ENCODE data around the gene BEX5. TPM values are rescaled to one million over a fixed set of nuclear protein-coding genes. Genes with fewer than 3 reads are reported as not detected.
"Not testable (repeated sequence)": the region's sequence is repeated elsewhere in the genome, so short reads cannot be mapped to it uniquely, and the experiment has no call there.

BEX5 gene
- total RNA-seq (0.09 TPM), polyA plus RNA-seq (ENCODE audit: insufficient read depth in 1 of 8, insufficient read length in 8 of 8, low replicate concordance in 1 of 8) (1 to 10 TPM in 1 of 8 donors, under 1 TPM in 2, not detected in 5; 0.21 to 1.3 (median 0.30) TPM)
- long read RNA-seq, donor 1, partial matches to known transcripts, result 0 of 1 reads
- long read RNA-seq, donor 1, other reads (novel, unspliced or antisense), result 0 of 1 reads
- long read RNA-seq, donor 2, result 0 reads
- long read RNA-seq, donor 3, result 0 reads
- long read RNA-seq, donor 4, result 0 reads
- long read RNA-seq, donor 5, partial matches to known transcripts, result 0 of 1 reads
- long read RNA-seq, donor 5, other reads (novel, unspliced or antisense), result 0 of 1 reads
- long read RNA-seq, donor 6, partial matches to known transcripts, result 0 of 1 reads
- long read RNA-seq, donor 6, other reads (novel, unspliced or antisense), result 0 of 1 reads
- long read RNA-seq, donor 7, result 0 reads
- long read RNA-seq, donor 8, result 0 reads
- long read RNA-seq, donor 9, result 0 reads
- long read RNA-seq, donor 10, partial matches to known transcripts, result 0 of 1 reads
- long read RNA-seq, donor 10, other reads (novel, unspliced or antisense), result 0 of 1 reads
- long read RNA-seq, donor 11, result 0 reads

DNA sequence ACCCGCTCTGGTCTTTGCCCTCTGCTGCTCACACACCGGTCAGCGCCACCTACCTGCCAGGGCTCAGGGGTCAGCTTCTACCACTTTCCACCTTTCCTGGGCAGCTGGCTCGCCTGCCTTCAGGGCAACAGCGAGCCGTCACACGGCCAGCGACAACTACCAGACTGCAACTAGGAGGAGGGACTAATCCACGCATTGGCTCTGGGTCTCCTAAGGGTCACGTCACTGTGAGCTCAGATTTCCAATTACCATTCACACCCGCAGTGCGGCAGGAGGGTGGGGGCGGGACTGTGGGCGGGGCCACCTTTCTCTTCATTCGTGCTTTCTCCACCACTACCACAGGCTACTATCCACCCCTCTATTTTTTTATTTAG lies at the start of gene BEX5:
BEX5 (minus strand) TSS at position 172 of the 374 bp plus-strand sequence. CDS start 1,712 bp downstream, outside the sequence.
- WGBS (ENCODE audit: insufficient coverage), result 28% methylated on average over 13 of the region's 15 CpGs
- H3K4me1 ChIP-seq (ENCODE audit: control insufficient read depth, insufficient read depth, low read length), result no peaks in the 10 kb centered on the region
- H3K36me3 ChIP-seq (ENCODE audit: control insufficient read depth, insufficient read depth, low read length), result no peaks in the 10 kb centered on the region
- H3K9me3 ChIP-seq (replicated peaks; ENCODE audit: control insufficient read depth, low read depth, low read length), result no peaks in the 10 kb centered on the region
- peaks cover 21% of the 10 kb centered on the region for H3K27me3 ChIP-seq (ENCODE audit: control insufficient read depth, insufficient read depth, low read length)
- DNase-seq, result peak; percentile 17
- H3K4me3 ChIP-seq (ENCODE audit: low read length), result peak within 1 kb of the TSS; percentile 10
- no peak within 1 kb of the TSS for H3K27ac ChIP-seq (ENCODE audit: low read length)

GRCh38 chrX:102185967-102186720 lies 30.4 kb upstream of the BEX5 start:
- 57% methylated on average over 3 of the region's 7 CpGs for WGBS (ENCODE audit: insufficient coverage)
- no peak overlapping the region for H3K27ac ChIP-seq (ENCODE audit: low read length)
- H3K9me3 ChIP-seq (replicated peaks; ENCODE audit: control insufficient read depth, low read depth, low read length), result peaks cover 6% of the 10 kb centered on the region
- H3K4me3 ChIP-seq (ENCODE audit: low read length), result no peak overlapping the region
- H3K36me3 ChIP-seq (ENCODE audit: control insufficient read depth, insufficient read depth, low read length), result no peaks in the 10 kb centered on the region
- DNase-seq, result no peak
- H3K27me3 ChIP-seq (ENCODE audit: control insufficient read depth, insufficient read depth, low read length), result peaks cover 4% of the 10 kb centered on the region
- no peaks in the 10 kb centered on the region for H3K4me1 ChIP-seq (ENCODE audit: control insufficient read depth, insufficient read depth, low read length)

GRCh38 chrX:102154900-102155805 lies 624 bp downstream of the BEX5 start:
- 53% methylated on average over 11 of the region's 32 CpGs for WGBS (ENCODE audit: insufficient coverage)
- Histone ChIP-seq H3K27ac (ENCODE audit: low read length) (no peak overlapping the region), H3K36me3 (ENCODE audit: control insufficient read depth, insufficient read depth, low read length) (no peaks in the 10 kb centered on the region), H3K4me3 (ENCODE audit: low read length) (peak overlapping the region; percentile 10), H3K9me3 (replicated peaks; ENCODE audit: control insufficient read depth, low read depth, low read length) (no peaks in the 10 kb centered on the region), H3K27me3 (ENCODE audit: control insufficient read depth, insufficient read depth, low read length) (peaks cover 21% of the 10 kb centered on the region), H3K4me1 (ENCODE audit: control insufficient read depth, insufficient read depth, low read length) (no peaks in the 10 kb centered on the region)
- DNase-seq, result no peak

GRCh38 chrX:102154218-102154860 lies 1.4 kb downstream of the BEX5 start:
- Histone ChIP-seq H3K4me3 (ENCODE audit: low read length) (no peak overlapping the region), H3K27me3 (ENCODE audit: control insufficient read depth, insufficient read depth, low read length) (peaks cover 21% of the 10 kb centered on the region), H3K27ac (ENCODE audit: low read length) (no peak overlapping the region), H3K36me3 (ENCODE audit: control insufficient read depth, insufficient read depth, low read length) (no peaks in the 10 kb centered on the region), H3K9me3 (replicated peaks; ENCODE audit: control insufficient read depth, low read depth, low read length) (no peaks in the 10 kb centered on the region), H3K4me1 (ENCODE audit: control insufficient read depth, insufficient read depth, low read length) (no peaks in the 10 kb centered on the region)
- WGBS (ENCODE audit: insufficient coverage), result 10% methylated on average over 8 of the region's 11 CpGs
- DNase-seq, result no peak

- peaks cover 24% of the 10 kb centered on the region for H3K27me3 ChIP-seq (ENCODE audit: control insufficient read depth, insufficient read depth, low read length)
- not testable (repeated sequence) for H3K4me3 ChIP-seq (ENCODE audit: low read length); H3K27ac ChIP-seq (ENCODE audit: low read length); DNase-seq; H3K9me3 ChIP-seq (replicated peaks; ENCODE audit: control insufficient read depth, low read depth, low read length); H3K36me3 ChIP-seq (ENCODE audit: control insufficient read depth, insufficient read depth, low read length); H3K4me1 ChIP-seq (ENCODE audit: control insufficient read depth, insufficient read depth, low read length)
- 3% methylated on average over 10 of the region's 31 CpGs for WGBS (ENCODE audit: insufficient coverage)
Measured at GRCh38 chrX:102142274-102142673, 13.5 kb downstream of the BEX5 start, which contains the start of gene TCEAL6. Gene TCEAL6 (minus strand): TSS chrX:102142481.

GRCh38 chrX:102141631-102142030 lies 14.1 kb downstream of the BEX5 start:
- H3K27me3 ChIP-seq (ENCODE audit: control insufficient read depth, insufficient read depth, low read length), result peaks cover 24% of the 10 kb centered on the region
- H3K36me3 ChIP-seq (ENCODE audit: control insufficient read depth, insufficient read depth, low read length); DNase-seq; H3K4me3 ChIP-seq (ENCODE audit: low read length); H3K27ac ChIP-seq (ENCODE audit: low read length); H3K9me3 ChIP-seq (replicated peaks; ENCODE audit: control insufficient read depth, low read depth, low read length); H3K4me1 ChIP-seq (ENCODE audit: control insufficient read depth, insufficient read depth, low read length): not testable (repeated sequence)
- 41% methylated on average over 9 of the region's 19 CpGs for WGBS (ENCODE audit: insufficient coverage)

DNA sequence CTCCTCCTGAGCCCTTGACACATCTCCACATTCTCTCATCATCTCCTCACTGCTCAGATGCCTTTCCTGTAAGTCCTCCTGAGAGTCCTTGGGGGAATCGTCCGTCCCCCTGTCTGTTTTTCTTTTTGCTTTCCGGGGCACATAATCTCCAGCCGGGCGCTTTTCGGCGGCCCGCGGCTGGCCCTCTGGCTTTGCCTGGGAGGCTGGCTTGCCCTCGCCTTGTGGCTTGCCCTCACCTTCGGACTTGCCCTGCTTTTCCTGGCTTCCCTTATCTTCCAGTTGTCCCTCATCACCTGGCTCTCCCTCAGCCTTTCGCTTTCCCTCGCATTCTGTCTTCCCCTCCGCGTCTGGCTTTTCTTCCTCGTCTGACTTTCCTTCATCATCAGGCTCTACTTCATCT lies 14.9 kb downstream of the BEX5 start:
- not testable (repeated sequence) for H3K36me3 ChIP-seq (ENCODE audit: control insufficient read depth, insufficient read depth, low read length); H3K27ac ChIP-seq (ENCODE audit: low read length); DNase-seq; H3K4me1 ChIP-seq (ENCODE audit: control insufficient read depth, insufficient read depth, low read length); H3K4me3 ChIP-seq (ENCODE audit: low read length); H3K9me3 ChIP-seq (replicated peaks; ENCODE audit: control insufficient read depth, low read depth, low read length)
- WGBS (ENCODE audit: insufficient coverage), result 42% methylated on average over 11 of the region's 16 CpGs
- H3K27me3 ChIP-seq (ENCODE audit: control insufficient read depth, insufficient read depth, low read length), result peaks cover 24% of the 10 kb centered on the region

DNA sequence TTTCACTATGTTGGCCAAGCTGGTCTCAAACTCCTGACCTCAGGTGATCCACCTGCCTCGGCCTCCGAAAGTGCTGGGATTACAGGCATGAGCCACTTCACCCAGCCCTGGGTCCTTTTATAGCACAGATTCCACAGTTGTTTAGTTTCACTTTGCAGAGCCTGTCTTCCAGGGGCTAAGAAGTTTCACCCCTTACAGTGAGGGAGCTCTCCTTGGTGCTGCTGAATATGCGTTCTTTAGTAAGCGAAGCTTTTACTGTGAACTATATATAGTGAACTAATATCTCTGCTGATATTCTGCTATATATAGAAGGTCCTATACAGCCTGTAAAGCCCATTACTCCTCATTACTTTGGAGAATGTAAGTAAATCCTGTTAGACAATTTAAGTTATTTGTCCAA lies 17.7 kb downstream of the BEX5 start:
- Histone ChIP-seq H3K4me3 (ENCODE audit: low read length) (no peak overlapping the region), H3K36me3 (ENCODE audit: control insufficient read depth, insufficient read depth, low read length) (no peaks in the 10 kb centered on the region), H3K9me3 (replicated peaks; ENCODE audit: control insufficient read depth, low read depth, low read length) (no peaks in the 10 kb centered on the region), H3K4me1 (ENCODE audit: control insufficient read depth, insufficient read depth, low read length) (no peaks in the 10 kb centered on the region), H3K27me3 (ENCODE audit: control insufficient read depth, insufficient read depth, low read length) (peaks cover 18% of the 10 kb centered on the region), H3K27ac (ENCODE audit: low read length) (no peak overlapping the region)
- DNase-seq, result peak; percentile 7
- no CpG with 5 or more reads among the region's 4 CpGs for WGBS (ENCODE audit: insufficient coverage)

GRCh38 chrX:102129473-102129872 lies 26.3 kb downstream of the BEX5 start:
- Histone ChIP-seq H3K36me3 (ENCODE audit: control insufficient read depth, insufficient read depth, low read length) (no peaks in the 10 kb centered on the region), H3K9me3 (replicated peaks; ENCODE audit: control insufficient read depth, low read depth, low read length) (no peaks in the 10 kb centered on the region), H3K4me3 (ENCODE audit: low read length) (no peak overlapping the region), H3K4me1 (ENCODE audit: control insufficient read depth, insufficient read depth, low read length) (no peaks in the 10 kb centered on the region), H3K27ac (ENCODE audit: low read length) (no peak overlapping the region), H3K27me3 (ENCODE audit: control insufficient read depth, insufficient read depth, low read length) (peaks cover 24% of the 10 kb centered on the region)
- no CpG with 5 or more reads among the region's 1 CpG for WGBS (ENCODE audit: insufficient coverage)
- DNase-seq, result no peak
